ENCODE data around the gene SLC16A12.

- TF ChIP-seq CTCF (IDR thresholded peaks at IDR 0.05; ENCODE audit: low read depth, low read length) (no peak), EZH2phosphoT487 (IDR thresholded peaks at IDR 0.05; ENCODE audit: low read depth) (no peak)
These were observed 14.1 kb upstream of the SLC16A12 start for GRCh38 chr10:89549510-89549909.
